ENCODE results near the gene ZBTB18. TPM values are rescaled to one million over a fixed set of nuclear protein-coding genes. Genes with fewer than 3 reads are reported as not detected.

ZBTB18 gene
- total RNA-seq = 54.7 TPM

GRCh38 chr1:244050835-244051444, at the start of gene ZBTB18:
TSS of gene ZBTB18 (plus strand) at chr1:244051283. CDS start at chr1:244051432, 149 bp downstream.

Small RNAs within 50 kb of the gene (small RNA-seq; reads per million reads assigned to genes)
- not detected for gene RN7SL148P

Other genes starting within 250 kb of the ZBTB18 start
- 206 TPM for gene AKT3, start 201.0 kb upstream of the ZBTB18 start, total RNA-seq